HG03025 (cell line): ENCODE data around the gene DOCK1.
"Not testable (repeated sequence)": the region's sequence is repeated elsewhere in the genome, so short reads cannot be mapped to it uniquely, and the experiment has no call there.

Experiments
- ATAC-seq: cut with Tn5 transposase; IDR thresholded peaks from one replicate; pipeline ENCODE4 v1.9.1; 2021; ENCODE audit warnings: mild to moderate bottlenecking, moderate library complexity; ENCODE audit not compliant: unreplicated experiment, low FRiP score

The DOCK1 gene

DNA sequence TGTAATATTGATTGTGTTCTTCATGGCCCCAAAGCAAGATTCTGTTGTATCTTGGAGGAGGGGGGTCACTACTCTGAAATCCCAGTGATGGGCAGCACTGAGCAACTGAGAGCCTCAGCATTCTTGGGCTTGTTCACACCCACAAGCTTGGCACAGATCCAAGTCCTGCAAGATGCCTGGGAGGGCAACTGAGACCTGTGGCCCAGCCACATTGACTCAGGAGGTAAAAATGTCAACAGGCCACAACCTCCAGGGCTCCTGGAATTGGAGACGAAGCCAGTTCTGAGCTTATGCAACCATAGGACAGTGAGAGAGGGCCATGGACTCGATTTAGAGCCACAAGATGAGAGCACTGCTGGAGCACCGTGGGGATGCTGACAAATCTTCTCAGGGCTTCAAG, 3.1 kb upstream of the DOCK1 start:
- ATAC-seq: no peak

DNA sequence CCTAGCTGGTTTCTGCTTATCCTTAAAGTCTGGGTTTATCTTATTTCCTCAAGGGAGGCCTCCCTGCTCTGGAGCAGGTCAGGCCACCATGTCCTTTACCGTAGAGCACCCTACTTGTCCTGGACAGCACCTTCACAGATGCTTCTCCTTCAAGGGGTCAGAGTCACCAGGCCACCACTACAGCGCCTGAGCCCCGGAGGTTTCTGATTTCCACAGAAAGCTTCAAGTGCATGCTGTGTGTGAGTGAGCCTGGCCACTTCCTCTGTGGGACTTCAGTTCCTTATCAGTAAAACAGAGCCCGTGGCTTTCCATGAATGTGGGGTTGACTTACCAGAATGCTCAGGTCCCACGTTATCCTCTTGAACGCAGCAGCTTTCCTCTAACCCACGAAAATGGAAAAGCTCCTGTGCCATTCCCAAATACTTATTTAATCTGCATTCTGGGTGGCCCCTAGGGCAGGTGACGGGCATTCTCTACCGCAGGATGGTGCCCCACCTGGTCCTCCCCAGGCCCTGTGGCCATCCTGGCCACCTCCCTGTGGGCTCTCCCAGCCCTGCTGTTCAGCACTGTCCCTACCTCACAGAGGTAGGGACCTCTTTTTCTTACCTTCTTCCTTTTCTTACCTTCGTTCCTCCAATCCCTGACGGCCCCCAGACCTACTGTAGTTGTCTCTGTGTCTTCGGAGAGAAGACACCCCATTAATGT, 1.4 kb upstream of the DOCK1 start:
- ATAC-seq: no peak

DNA sequence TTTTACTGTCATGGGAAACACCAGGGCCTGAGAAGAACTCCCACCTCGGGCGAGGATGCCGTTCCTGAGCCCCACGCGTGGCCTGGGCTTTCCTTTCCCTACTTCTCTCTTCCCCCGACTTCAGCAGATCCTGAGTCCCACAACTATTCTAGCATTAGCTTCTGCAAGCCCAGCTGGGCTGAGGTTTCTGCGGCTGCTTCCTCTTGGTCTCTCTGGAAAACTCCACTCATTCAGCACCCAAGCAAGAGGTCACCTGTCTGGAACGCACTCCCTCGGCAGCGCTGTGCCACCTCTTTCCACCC, 761 bp upstream of the DOCK1 start:
- ATAC-seq: no peak

DNA sequence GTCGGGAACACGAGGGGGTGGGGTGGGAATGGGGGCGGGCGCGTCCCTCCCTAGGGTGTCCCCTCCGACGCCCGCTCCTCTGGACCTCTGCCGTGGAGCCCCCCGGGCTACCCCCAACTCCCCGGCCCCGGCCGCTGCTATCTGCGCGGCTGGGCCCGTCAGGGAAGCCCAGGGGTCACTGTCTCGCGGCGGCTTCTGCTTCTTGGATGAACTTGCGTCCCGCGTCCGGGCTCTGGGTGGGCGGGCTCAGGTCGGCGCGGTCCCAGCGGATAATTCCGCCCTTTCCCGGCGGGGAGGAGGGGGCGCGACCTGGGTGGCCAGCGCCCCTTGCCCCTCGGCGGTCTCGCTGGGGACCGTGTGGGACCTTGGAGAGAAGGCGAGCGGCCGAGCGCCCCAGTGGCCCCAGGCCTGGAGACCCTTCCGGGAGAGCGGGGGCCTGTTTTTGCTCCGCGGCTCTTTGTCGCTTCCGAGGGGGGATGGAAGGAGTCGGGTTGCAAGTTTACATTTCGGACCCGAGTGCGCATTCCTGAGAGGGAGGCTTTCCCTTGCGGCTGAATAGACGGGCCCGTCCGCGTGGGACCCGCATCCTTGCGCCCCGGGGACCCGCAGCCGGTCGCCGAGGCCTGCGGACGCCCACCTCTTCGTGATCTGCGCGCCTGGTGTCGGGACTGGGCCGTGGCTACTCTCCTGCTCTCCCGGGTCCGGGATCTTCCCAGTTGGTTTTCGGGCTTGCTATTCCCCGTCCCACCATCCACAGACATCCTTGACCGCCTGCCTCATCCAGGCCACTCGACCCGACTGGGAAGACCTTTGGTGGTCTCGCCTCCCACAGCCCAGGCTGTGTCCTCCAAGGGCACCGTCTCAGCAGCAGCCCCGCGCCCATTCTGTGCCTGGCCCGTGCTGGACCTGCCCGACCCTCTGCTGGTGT, 812 bp downstream of the DOCK1 start:
- no peak for ATAC-seq

DNA sequence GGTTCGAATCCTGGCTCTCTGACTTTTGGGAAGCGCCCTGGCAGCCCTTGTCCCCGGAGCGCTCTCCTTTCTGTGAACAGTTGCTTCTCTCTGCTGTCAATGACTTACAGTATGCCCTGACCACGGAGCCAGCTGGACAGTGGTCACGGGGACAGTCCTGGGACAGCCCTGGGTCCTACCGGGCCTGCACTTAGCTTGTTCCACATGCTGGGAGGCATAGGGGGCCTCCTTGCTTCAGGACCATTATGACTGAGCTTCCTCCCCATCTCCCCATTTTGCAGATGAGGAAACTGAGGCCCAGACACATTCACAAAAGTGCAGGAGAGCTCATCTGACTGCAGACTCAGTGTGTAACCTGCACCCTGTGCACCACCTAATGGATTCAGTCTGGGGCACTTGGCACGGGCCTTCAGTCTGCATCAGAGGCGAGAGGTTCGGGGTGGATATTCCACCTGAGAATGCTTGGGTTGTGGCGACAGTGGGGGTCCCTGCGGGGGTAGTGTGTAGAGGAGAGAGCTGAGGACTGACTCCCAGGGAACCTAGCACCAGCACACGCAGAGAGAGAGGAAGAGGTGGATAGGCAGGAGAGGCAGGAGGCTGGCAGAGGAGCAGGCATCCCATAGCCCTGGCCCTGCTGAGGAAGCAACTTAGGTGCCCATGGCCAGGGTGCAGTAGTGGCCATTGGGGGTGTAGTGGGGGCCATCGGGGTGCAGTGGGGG, 1.6 kb downstream of the DOCK1 start:
- ATAC-seq: no peak

GRCh38 chr10:126907423-126907970, 2.3 kb downstream of the DOCK1 start:
- no peak for ATAC-seq

GRCh38 chr10:126908225-126908624, 3.0 kb downstream of the DOCK1 start:
- no peak for ATAC-seq

- ATAC-seq: no peak
Observed at GRCh38 chr10:126908729-126909128, 3.5 kb downstream of the DOCK1 start.

DNA sequence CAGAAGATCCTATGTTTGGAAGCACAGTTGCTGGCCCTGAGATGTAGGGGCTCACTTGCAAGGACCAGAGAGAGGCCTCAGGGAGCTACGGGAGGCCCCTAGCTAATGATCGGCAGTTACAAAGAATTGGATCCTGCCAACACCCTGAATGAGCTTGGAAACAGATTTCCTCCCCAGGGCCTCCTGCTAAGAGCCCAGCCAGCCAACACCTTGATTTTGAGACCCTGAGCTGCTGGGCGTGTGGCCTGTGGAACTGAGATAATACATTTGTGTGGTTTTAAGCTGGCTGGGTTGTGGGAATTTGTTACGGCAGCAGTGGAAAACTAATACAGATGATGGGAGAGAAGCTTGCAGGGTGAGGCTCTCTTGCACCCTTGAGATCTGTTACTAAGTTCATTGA, 3.9 kb downstream of the DOCK1 start:
- ATAC-seq: no peak

DNA sequence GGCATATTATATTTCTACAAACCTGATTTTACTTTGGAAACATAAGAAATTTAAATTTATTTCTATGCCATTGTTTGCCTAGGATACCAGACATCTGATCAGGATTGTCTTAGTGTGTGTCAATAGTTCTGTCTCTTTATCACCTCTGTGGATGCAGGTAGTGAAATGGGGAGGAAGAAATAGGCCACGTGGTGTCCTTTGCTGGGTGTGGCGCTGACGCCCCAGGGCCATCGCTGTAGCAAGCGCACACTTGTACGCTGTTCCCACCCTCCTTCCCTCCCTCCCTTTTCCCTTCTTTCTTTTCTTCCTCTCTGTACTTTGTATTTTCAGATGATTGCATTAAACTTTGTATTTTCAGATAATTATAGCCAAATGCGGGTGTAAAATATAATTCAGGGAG, 5.0 kb downstream of the DOCK1 start:
- ATAC-seq: no peak

DNA sequence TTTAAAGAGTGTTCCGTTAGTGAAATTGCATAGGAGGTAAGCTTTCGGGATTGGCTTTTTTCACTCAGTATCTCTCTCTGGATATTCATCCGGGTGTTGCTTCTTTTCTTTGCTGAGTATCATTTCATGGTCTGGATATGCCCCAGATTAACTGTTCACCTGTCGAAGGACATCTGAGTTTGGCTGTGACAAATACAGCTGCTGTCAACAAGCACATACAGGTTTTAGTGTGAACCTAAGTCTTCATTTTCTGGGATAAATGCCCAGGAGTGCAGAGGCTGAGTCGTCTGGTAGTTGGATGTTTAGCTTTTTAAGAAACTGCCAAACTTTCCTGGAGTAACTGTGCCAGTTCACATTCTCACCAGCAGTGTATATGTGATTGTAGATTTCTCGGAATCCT, 5.6 kb downstream of the DOCK1 start:
- ATAC-seq: no peak

- ATAC-seq: no peak
Observed at GRCh38 chr10:126911301-126911700, 6.1 kb downstream of the DOCK1 start.

DNA sequence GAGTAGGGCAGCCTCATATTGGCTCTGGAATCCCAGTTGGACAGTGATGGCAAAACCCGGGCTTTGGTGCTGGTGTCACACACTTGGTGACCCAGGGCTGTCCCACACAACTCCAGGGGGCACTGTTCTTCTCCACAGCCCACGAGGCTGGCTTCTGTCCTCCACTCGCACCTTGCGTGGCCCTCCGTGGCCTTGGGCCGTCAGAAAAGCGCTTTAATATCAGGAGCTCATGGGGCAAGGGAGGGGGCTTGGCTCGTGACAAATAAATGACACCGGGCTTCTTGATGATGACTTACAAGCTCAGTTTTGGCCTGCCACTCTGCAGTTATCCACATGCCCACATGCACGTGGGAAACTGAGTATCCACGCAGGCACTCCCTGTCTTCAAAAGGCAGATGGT, 8.1 kb downstream of the DOCK1 start:
- no peak for ATAC-seq

DNA sequence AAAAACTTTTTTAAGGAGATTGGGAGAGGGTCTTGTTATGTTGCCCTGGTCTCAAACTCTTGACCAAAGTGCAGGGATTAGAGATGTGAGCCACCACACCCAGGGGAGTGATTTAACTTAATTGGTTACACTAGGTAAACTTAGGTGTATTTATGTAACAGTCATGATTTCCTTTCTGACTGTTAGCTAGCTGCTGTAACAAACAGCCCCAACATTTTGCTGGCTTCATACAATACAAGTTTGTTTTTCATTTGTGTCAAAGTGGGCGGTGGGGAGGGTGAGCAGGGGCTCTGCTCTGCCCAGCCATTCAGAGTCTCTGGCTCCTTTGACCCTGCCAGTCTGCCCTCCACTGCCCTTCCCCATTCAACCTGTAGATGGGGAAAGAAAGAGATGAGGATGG, 9.3 kb downstream of the DOCK1 start:
- ATAC-seq: no peak

DNA sequence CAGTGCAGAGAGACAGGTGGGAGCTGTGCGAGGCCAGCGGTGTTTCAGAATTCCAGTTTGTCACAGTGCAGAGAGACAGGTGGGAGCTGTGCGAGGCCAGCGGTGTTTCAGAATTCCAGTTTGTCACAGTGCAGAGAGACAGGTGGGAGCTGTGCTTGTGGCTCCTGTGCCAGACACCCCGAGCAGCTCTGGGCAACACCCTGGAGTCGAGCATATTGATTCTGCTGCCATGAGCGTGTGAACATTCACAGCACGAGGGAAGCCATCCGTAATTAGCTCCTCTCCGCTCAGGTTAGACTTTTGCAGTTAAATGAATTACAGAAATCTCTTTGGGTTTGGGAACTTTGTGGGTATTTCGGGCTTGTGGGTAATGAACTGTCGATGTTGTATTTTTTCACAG, 11.7 kb downstream of the DOCK1 start:
- ATAC-seq: not testable (repeated sequence)

DNA sequence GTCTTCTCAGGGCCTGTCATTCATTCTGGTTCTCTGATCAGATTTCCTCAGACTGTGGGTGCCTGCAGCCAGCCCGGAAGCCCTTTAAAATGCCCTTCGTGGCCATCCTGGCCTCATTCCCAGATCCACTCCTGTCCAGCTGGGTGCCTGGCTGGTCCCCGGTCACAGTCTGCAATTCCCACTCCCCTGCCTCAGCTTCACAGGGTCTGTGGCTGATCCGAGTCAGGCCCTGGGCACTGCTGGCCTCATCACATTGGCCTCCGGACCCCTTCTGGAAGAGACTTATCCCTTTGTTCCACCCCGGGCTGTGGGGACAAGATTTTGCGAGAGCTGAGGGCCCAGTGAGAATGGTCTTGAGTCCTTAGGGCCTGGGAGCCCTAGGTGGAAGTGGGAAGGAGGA, 12.1 kb downstream of the DOCK1 start:
- no peak for ATAC-seq

GRCh38 chr10:126917975-126918908, 13.0 kb downstream of the DOCK1 start:
- ATAC-seq: no peak

- no peak for ATAC-seq
Observed at GRCh38 chr10:126919426-126919825, 14.2 kb downstream of the DOCK1 start.

DNA sequence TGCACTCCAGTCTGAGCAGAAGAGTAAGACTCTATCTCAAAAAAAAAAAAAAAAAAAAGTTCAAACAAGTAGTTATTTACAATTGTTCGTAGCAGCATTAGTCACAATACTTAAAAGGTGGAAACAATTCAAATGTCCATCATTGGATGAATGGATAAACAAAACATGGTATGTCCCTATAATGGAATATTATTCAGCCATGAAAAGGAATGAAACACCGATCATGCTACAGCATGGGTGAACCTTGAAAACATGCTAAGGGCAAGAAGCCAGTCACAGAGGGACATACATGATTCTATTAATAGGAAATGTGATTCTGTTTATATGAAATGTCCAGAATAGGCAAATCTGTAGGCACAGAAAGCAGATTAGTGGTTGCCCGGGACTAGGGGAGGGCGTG, 15.9 kb downstream of the DOCK1 start:
- ATAC-seq: no peak

- no peak for ATAC-seq
Observed at GRCh38 chr10:126921974-126922525, 16.8 kb downstream of the DOCK1 start.
